ENCODE results near the gene SEMA4C.

The SEMA4C gene

DNA sequence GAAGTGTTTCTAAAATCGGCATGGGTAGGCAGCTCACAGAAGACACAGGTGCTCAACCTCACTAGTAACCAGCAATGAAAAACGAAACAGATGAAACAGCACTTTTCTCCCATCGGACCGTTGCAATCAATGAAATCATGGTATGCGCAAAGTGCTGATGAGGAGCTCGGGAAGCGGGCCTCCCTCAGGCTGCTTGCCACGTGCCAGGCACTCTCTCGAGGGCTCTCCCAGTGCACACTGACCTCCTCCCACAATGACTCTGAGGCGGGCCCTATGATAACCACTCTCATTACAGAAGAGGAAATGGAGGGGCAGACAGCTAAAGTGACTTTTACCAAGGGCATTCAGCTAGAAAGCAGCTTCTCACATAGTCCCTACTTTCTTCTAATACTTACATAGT lies 22.3 kb downstream of the SEMA4C start:
- H3K4me3 ChIP-seq (ENCODE audit: low read depth, low read length): no peak overlapping the region
- TF ChIP-seq, protein P1, sequence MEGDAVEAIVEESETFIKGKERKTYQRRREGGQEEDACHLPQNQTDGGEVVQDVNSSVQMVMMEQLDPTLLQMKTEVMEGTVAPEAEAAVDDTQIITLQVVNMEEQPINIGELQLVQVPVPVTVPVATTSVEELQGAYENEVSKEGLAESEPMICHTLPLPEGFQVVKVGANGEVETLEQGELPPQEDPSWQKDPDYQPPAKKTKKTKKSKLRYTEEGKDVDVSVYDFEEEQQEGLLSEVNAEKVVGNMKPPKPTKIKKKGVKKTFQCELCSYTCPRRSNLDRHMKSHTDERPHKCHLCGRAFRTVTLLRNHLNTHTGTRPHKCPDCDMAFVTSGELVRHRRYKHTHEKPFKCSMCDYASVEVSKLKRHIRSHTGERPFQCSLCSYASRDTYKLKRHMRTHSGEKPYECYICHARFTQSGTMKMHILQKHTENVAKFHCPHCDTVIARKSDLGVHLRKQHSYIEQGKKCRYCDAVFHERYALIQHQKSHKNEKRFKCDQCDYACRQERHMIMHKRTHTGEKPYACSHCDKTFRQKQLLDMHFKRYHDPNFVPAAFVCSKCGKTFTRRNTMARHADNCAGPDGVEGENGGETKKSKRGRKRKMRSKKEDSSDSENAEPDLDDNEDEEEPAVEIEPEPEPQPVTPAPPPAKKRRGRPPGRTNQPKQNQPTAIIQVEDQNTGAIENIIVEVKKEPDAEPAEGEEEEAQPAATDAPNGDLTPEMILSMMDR (IDR thresholded peaks at IDR 0.05; ENCODE audit: control insufficient read depth, extremely low read depth, insufficient read depth): no peak
- DNase-seq (ENCODE audit: low read depth): no peak

DNA sequence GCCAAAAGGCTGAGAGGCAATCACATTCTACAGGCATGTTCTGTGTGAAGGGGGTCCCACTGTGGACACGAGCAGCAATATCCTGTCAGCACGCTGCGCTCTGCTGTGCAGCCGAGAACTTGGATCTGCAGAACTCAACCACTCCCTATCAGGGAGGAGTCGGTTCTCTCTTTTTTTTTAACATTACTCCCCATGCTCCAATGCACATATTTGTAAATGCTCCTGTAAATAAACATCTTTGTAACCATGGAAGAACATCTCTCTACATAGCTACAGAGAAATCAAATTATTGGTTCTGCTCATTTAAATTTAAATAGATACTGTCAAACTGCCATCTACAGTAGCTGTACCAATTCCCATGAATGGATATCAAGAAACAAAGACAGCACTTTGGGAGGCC lies 23.1 kb downstream of the SEMA4C start:
- DNase-seq (ENCODE audit: low read depth): no peak
- TF ChIP-seq, protein P1 (IDR thresholded peaks at IDR 0.05; ENCODE audit: control insufficient read depth, extremely low read depth, insufficient read depth): no peak
- H3K4me3 ChIP-seq (ENCODE audit: low read depth, low read length): no peak overlapping the region

DNA sequence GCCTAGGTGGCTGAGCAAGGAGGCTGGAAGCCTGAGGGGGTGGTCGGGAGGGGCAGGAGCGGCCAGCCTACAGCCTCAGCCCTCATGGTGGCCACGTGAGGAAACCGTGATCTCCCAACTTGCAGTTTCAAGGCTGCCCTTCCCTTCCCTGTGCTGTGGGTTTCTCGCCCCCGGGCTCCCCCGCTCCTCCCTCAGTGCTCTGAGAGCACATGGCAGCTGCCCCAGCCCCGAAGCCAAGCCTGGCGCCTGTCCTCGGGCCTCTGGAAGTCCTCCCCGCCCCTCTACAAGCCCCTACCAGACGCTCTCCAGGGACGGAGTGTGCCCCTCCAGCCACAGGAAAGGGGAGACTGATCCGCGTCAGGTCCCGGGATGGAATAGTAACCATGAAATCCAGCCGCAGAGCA lies 25.5 kb downstream of the SEMA4C start:
- TF ChIP-seq, protein P1 (IDR thresholded peaks at IDR 0.05; ENCODE audit: control insufficient read depth, extremely low read depth, insufficient read depth): no peak
- H3K4me3 ChIP-seq (ENCODE audit: low read depth, low read length): no peak overlapping the region
- DNase-seq (ENCODE audit: low read depth): no peak

DNA sequence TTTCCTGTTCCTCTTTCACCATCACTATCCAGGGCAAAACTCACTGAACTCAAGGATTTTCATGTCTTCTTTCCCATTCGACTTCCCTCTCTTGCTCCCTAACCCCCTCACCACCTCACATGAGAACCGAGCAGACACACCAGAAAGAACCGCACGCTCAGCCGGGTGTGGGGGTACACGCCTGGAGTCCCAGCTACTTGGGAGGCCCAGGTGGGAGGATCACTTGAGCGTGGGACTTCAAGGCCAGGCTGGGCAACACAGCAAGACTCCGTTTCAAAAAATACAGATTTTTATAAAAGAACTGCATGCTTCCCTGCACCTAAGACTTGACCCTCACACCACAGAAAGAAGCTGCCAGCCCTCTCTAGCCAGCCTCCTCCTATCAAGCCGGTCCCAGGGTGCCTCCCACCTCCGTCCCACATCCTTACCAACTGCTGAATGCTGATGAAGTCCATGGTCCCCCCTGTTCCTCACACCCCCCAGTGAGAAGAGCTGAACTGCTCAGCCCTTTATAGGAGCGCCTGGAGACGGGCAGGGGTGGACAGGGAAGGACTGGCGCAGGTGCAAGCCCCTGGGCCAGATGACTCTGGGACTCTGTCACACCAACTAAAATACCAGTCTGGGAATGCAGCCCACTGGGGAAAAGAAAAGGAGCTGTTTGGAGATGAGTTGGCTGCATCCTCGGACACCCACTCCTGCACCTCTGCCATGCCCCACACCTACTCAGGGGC lies 26.2 kb downstream of the SEMA4C start, which contains the start of gene ANKRD23:
Gene ANKRD23 (minus strand): TSS at position 484 of the 731 bp plus-strand sequence. CDS start 29 bp downstream, at position 455.
- no peak for DNase-seq (ENCODE audit: low read depth)
- no peak within 1 kb of the TSS for H3K4me3 ChIP-seq (ENCODE audit: low read depth, low read length)
- TF ChIP-seq, protein P1 (IDR thresholded peaks at IDR 0.05; ENCODE audit: control insufficient read depth, extremely low read depth, insufficient read depth): no peak

DNA sequence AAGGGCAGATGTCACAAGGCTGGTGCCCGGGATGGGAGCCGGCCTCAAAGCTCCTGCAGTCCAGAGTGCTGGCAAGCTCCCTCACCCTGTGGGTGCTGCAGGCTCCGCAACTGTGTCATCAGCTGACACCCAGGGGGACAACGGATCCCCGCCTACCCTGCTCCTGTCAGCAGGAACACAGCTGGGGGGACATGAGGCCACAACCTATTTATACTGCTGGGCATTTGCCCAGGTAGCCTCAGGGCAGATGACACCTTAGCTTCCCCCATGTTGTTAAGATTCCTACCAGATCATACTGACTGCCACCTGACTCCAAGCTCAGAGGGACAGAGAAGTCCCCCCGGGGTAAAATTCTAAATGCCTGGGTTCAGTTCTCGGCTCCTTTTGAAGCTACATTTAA lies 27.3 kb downstream of the SEMA4C start:
- no peak overlapping the region for H3K4me3 ChIP-seq (ENCODE audit: low read depth, low read length)
- TF ChIP-seq, protein P1 (IDR thresholded peaks at IDR 0.05; ENCODE audit: control insufficient read depth, extremely low read depth, insufficient read depth): no peak
- no peak for DNase-seq (ENCODE audit: low read depth)

DNA sequence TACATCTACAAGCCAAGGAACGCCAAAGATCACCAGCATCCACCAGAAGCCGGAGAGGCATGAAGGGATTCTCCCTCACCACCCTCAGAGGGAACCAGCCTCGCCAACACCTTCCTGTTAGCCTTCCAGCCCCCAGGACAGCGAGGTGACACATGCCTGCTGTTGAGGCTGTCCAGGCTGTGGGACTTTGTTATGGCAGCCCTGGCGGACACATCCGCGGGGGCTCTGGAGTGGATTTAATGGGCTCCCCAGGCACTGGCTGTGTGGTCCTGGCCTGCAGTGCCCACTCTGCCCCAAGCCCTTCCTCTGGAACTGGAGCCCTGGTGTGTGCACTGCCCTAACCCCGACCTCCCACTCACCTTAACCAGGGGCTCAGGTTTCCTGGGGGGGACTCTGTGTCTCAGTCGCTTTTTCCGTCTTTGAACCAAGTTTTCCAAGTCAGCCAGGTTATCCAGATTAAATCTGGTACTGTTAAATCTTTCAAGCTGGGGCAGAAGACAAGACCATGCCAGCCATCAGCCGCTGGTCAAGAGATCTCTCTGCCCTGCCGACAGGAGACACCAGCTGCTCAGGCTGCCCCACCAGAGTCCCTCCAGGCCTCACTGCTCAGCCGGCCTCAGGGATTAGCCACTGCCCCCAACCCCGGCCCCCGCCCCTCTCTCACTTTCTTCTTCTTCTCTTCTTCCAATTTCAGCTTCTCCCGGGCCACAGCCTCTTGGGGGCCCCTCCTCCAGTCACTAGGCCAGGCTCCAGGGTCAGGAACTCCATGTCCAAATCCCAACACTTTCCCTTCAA lies 28.0 kb downstream of the SEMA4C start:
- DNase-seq (ENCODE audit: low read depth): no peak

More for the DNA sequence above, 28.0 kb downstream of the SEMA4C start:
- TF ChIP-seq, protein P1 (IDR thresholded peaks at IDR 0.05; ENCODE audit: control insufficient read depth, extremely low read depth, insufficient read depth): no peak
- no peak overlapping the region for H3K4me3 ChIP-seq (ENCODE audit: low read depth, low read length)

Measured in LNCaP clone FGC (cell line).